GM12878 (cell line): ENCODE results near the gene SLC5A10. TPM values are rescaled to one million over a fixed set of nuclear protein-coding genes. Genes with fewer than 3 reads are reported as not detected.
A peak's percentile ranks its signal among the peaks of the same experiment; 100 is the strongest.

Experiments used
- ATAC-seq: fragments of 200-7000 bp; cut with Tn5 transposase; 3 replicates; pipeline ENCODE4 v1.9.1; 2020; ENCODE audit warnings: mild to moderate bottlenecking, moderate library complexity
- BruUV-seq: library from RNA; stranded (reverse); fragments of 400-500 nt; replicated peaks from 2 replicates; lab custom pipeline; 2021; lab: Mats Ljungman, UMichigan
- CTCF ChIA-PET: fragments of 300-600 bp; sonication (Branson Sonifier 250); formaldehyde crosslinking; extraction: SDS; loops from one replicate; lab custom pipeline; 2021; ENCODE audit warnings: inconsistent platforms; lab: Yijun Ruan, JAX
- POLR2A ChIA-PET: fragments of 350-600 bp; formaldehyde crosslinking; extraction: SDS; loops from one replicate; lab custom pipeline; 2021; ENCODE audit warnings: inconsistent platforms; lab: Charles Lee
- RAD21 ChIA-PET: fragments of 300-600 bp; sonication (Branson Sonifier 250); formaldehyde crosslinking; loops from one replicate; lab custom pipeline; 2023; ENCODE audit warnings: antibody characterized with exemption; ENCODE audit not compliant: unreplicated experiment; lab: Charles Lee
- SMC1A ChIA-PET: fragments of 300-600 bp; sonication (Branson Sonifier 250); formaldehyde crosslinking; loops from one replicate; lab custom pipeline; 2023; ENCODE audit not compliant: unreplicated experiment, uncharacterized antibody; lab: Charles Lee
- DNase-seq: peaks from one replicate; pipeline ENCODE4 v3.0.0-alpha.2; 2011; ENCODE audit warnings: low read depth, low spot score
- FAIRE-seq: peaks from 3 replicates; lab custom pipeline; 2011; peaks lifted over from hg19 to GRCh38; lab: Jason Lieb, UNC
- H2AFZ ChIP-seq: 2 replicates; pipeline ENCODE4 v1.6.0; 2011; ENCODE audit warnings: low read depth, low read length, control low read depth; ENCODE audit not compliant: control insufficient read depth
- H3K27ac ChIP-seq: 2 replicates; pipeline ENCODE4 v1.5.1; 2011; ENCODE audit warnings: control low read depth; ENCODE audit not compliant: control insufficient read depth, insufficient read depth
- H3K27me3 ChIP-seq, 2 experiments: replicated peaks in 1 of 2; 2 replicates each; pipeline versions ENCODE4 v1.6.0 to v1.6.1; 2011; ENCODE audit warnings: low read length in 1 of 2; ENCODE audit not compliant: control insufficient read depth in 2 of 2, insufficient read depth in 2 of 2
- H3K36me3 ChIP-seq, 2 experiments: 2 replicates each; pipeline ENCODE4 v1.5.1; 2011; ENCODE audit warnings: low read length in 1 of 2; ENCODE audit not compliant: control insufficient read depth in 2 of 2, insufficient read depth in 2 of 2
- H3K4me1 ChIP-seq: 2 replicates; pipeline ENCODE4 v1.6.1; 2011; ENCODE audit warnings: mild to moderate bottlenecking, low read length, moderate library complexity, mixed read lengths; ENCODE audit not compliant: control insufficient read depth, insufficient read depth
- H3K4me2 ChIP-seq: 2 replicates; pipeline ENCODE4 v1.6.0; 2011; ENCODE audit warnings: control low read depth; ENCODE audit not compliant: control insufficient read depth, insufficient read depth
- H3K4me3 ChIP-seq: fragments of 200-600 bp; sonication (generic); 2 replicates; pipeline ENCODE4 v1.5.1; 2016
- H3K79me2 ChIP-seq: 2 replicates; pipeline ENCODE4 v1.6.0; 2011; ENCODE audit warnings: low read length; ENCODE audit not compliant: control insufficient read depth, insufficient read depth
- H3K9ac ChIP-seq: 2 replicates; pipeline ENCODE4 v1.8.0; 2011; ENCODE audit warnings: low read length, control low read depth, mixed read lengths; ENCODE audit not compliant: control insufficient read depth, insufficient read depth
- H3K9me3 ChIP-seq: replicated peaks from 3 replicates; pipeline ENCODE4 v1.5.1; 2011; ENCODE audit warnings: mild to moderate bottlenecking, low read length; ENCODE audit not compliant: control insufficient read depth, insufficient read depth
- H4K20me1 ChIP-seq: 2 replicates; pipeline ENCODE4 v1.6.0; 2011; ENCODE audit not compliant: control insufficient read depth, insufficient read depth
- POLR2A ChIP-seq: IDR thresholded peaks from 2 replicates; pipeline ENCODE4 v1.6.1; 2011; ENCODE audit warnings: low read depth, mild to moderate bottlenecking, low read length
- WGBS: methylation state at CpG from one replicate; pipeline ENCODE4 v1.1.6; 2016; ENCODE audit warnings: low lambda C conversion rate; ENCODE audit not compliant: insufficient replicate concordance, insufficient coverage; ENCODE audit errors: missing lambda C conversion rate; 5-methylcytosine and 5-hydroxymethylcytosine counted together
- in situ Hi-C: fragments of 300-500 bp; cut with MboI; formaldehyde crosslinking; loops from 9 replicates; pipeline ENCODE4 v1.14.3; 2018; ENCODE audit warnings: mixed read lengths
- intact Hi-C: fragments of 100-400 bp; cut with micrococcal nuclease; formaldehyde crosslinking; loops from one replicate; pipeline ENCODE4 v1.14.2; 2022; ENCODE audit not compliant: unreplicated experiment
- polyA plus RNA-seq, 11 experiments: library from polyadenylated mRNA; depleted of rRNA in 4 of 11; unstranded in 6 of 11; stranded (reverse) in 5 of 11; fragments of >200 nt; fragmentation: Nextera tagmentation in 4 of 11; fragmentation: Illumina TruSeq in 1 of 11; extraction: Ambion mirVana in 4 of 11; extraction: Trizol in 1 of 11; gene quantifications; 1 replicate in 1 of 11; 2 replicates in 10 of 11; pipeline versions ENCODE4 v1.2.1 to v1.2.3, GENCODE V29; 2011 to 2016; ENCODE audit warnings: inconsistent platforms in 2 of 11, missing spikeins in 2 of 11, low read depth in 1 of 11
- total RNA-seq, 4 experiments: library from RNA; depleted of rRNA in 3 of 4; stranded (reverse); fragments of >200 nt in 3 of 4; fragmentation: Illumina TruSeq in 1 of 4; extraction: Trizol in 1 of 4; gene quantifications; 2 replicates each; pipeline versions ENCODE4 v1.2.1 to v1.2.3, GENCODE V29; 2013 to 2021
- TF ChIP-seq, protein P1 (sequence below): fragments of 450-650 bp; IDR thresholded peaks from 2 replicates; pipeline ENCODE4 v1.6.1; 2018; ENCODE audit warnings: mild to moderate bottlenecking, low read depth, moderate library complexity; ENCODE audit not compliant: partially characterized antibody

Gene SLC5A10
- total and polyA plus RNA-seq, 10 of the 15 experiments (the other 5 are each of a cell fraction or from before 2014, with no cell fraction given), result under 0.01 to 0.18 (median 0.07) TPM; not detected in 4

- ChIA-PET RAD21 (interaction anchor here (0.8 to 1.4 kb wide), 3 partner anchors 9 to 28 kb away, joined by 3 read pairs; no protein-coding TSS in a partner anchor), POLR2A (interaction anchor here (0.5 to 1.2 kb wide), 3 partner anchors 10 to 149 kb away, joined by 3 read pairs; no protein-coding TSS in a partner anchor), CTCF (interaction anchor here (1.0 to 1.6 kb wide), 2 partner anchors 24 to 29 kb away, joined by 5 read pairs; no protein-coding TSS in a partner anchor), SMC1A (interaction anchor here (0.9 to 1.2 kb wide), 3 partner anchors 9 to 33 kb away, joined by 3 to 4 read pairs (median 3); no protein-coding TSS in a partner anchor)
- no TSS peak for BruUV-seq
- in situ Hi-C loops (no loop called here), intact Hi-C loops (no loop called here)
- H3K9me3 ChIP-seq, result no peaks in the 10 kb centered on the region
- no peak overlapping the region for H3K9ac ChIP-seq
- H3K36me3 ChIP-seq, result peaks cover 14 to 21% of the 10 kb centered on the region in 2 experiments
- H4K20me1 ChIP-seq, result no peaks in the 10 kb centered on the region
- no peaks in the 10 kb centered on the region for H3K27me3 ChIP-seq
- H3K4me2 ChIP-seq, result no peak overlapping the region
- peaks cover 10% of the 10 kb centered on the region for H3K4me1 ChIP-seq
- no peak overlapping the region for H2AFZ ChIP-seq
- FAIRE-seq (no peak), DNase-seq (no peak), ATAC-seq (peak; percentile 51)
- H3K27ac ChIP-seq, result no peak overlapping the region
- H3K79me2 ChIP-seq, result no peaks in the 10 kb centered on the region
- H3K4me3 ChIP-seq, result no peak overlapping the region
- 46% methylated on average over 5 of the region's 5 CpGs for WGBS
- peak; percentile 44 for TF ChIP-seq POLR2A
- TF ChIP-seq, protein P1, sequence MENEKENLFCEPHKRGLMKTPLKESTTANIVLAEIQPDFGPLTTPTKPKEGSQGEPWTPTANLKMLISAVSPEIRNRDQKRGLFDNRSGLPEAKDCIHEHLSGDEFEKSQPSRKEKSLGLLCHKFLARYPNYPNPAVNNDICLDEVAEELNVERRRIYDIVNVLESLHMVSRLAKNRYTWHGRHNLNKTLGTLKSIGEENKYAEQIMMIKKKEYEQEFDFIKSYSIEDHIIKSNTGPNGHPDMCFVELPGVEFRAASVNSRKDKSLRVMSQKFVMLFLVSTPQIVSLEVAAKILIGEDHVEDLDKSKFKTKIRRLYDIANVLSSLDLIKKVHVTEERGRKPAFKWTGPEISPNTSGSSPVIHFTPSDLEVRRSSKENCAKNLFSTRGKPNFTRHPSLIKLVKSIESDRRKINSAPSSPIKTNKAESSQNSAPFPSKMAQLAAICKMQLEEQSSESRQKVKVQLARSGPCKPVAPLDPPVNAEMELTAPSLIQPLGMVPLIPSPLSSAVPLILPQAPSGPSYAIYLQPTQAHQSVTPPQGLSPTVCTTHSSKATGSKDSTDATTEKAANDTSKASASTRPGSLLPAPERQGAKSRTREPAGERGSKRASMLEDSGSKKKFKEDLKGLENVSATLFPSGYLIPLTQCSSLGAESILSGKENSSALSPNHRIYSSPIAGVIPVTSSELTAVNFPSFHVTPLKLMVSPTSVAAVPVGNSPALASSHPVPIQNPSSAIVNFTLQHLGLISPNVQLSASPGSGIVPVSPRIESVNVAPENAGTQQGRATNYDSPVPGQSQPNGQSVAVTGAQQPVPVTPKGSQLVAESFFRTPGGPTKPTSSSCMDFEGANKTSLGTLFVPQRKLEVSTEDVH, result no peak
Observed at GRCh38 chr17:18932360-18933055, 19.5 kb upstream of the SLC5A10 start.
